Breast epithelium (tissue), 4 donors: ENCODE data around the gene CNOT8. TPM values are rescaled to one million over a fixed set of nuclear protein-coding genes. Genes with fewer than 3 reads are reported as not detected.
"Not testable (repeated sequence)": the region's sequence is repeated elsewhere in the genome, so short reads cannot be mapped to it uniquely, and the experiment has no call there.

Source experiments
- DNase-seq, 2 donors: peaks; one replicate each; pipeline ENCODE4 v3.0.0-alpha.2; 2019; ENCODE audit warnings: low spot score in 2 of 2
- H3K27ac ChIP-seq, 2 donors: fragments of 200-600 bp; sonication (generic) in 1 of 2; one replicate each; pipeline ENCODE4 v1.5.1; 2016 to 2019; ENCODE audit warnings: mild to moderate bottlenecking in 1 of 2
- H3K27me3 ChIP-seq, 2 donors: fragments of 200-600 bp; sonication (generic) in 1 of 2; one replicate each; pipeline versions ENCODE4 v1.5.1 to v1.6.0; 2017 to 2019; ENCODE audit warnings: control low read depth in 1 of 2, mild to moderate bottlenecking in 1 of 2
- H3K36me3 ChIP-seq: fragments of 200-600 bp; one replicate; pipeline ENCODE4 v1.5.1; 2019
- H3K4me1 ChIP-seq, 2 donors: fragments of 200-600 bp; sonication (generic); one replicate each; pipeline ENCODE4 v1.5.1; 2016 to 2019; ENCODE audit warnings: control low read depth in 1 of 2
- H3K4me3 ChIP-seq, 3 donors: fragments of 200-600 bp; sonication (generic); 1 replicate in 2 of 3; 2 replicates in 1 of 3; pipeline ENCODE4 v1.5.1; 2016 to 2019; ENCODE audit warnings: mild to moderate bottlenecking in 3 of 3, moderate library complexity in 2 of 3
- H3K9me3 ChIP-seq, 2 donors: fragments of 200-600 bp; sonication (generic) in 1 of 2; one replicate each; pipeline ENCODE4 v1.5.1; 2016 to 2019; ENCODE audit warnings: control low read depth in 1 of 2
- CTCF ChIP-seq, 3 donors: fragments of 450-650 bp; IDR thresholded peaks; one replicate each; pipeline ENCODE4 v1.5.1; 2016 to 2017; ENCODE audit warnings: antibody characterized with exemption in 3 of 3, mild to moderate bottlenecking in 3 of 3, moderate library complexity in 3 of 3
- POLR2A ChIP-seq: fragments of 450-650 bp; IDR thresholded peaks from one replicate; pipeline ENCODE4 v1.6.1; 2016; ENCODE audit warnings: antibody characterized with exemption, mild to moderate bottlenecking, moderate library complexity
- POLR2AphosphoS5 ChIP-seq, 3 donors: sonication (generic); formaldehyde crosslinking; IDR thresholded peaks; one replicate each; pipeline ENCODE4 v1.6.1; 2017; ENCODE audit warnings: antibody characterized with exemption in 3 of 3
- intact Hi-C: fragments of 100-400 bp; cut with DNase I; formaldehyde crosslinking; loops from one replicate; pipeline ENCODE4 v1.15.1; 2023; ENCODE audit warnings: low total_unique reads
- total RNA-seq, 3 donors: library from RNA; depleted of rRNA; stranded (reverse); fragments of >200 nt; gene quantifications; one replicate each; pipeline ENCODE4 v1.1.0, GENCODE V29; 2016

Gene CNOT8
- total RNA-seq, 3 donors from 2014 or later: 78.7 to 180 (median 84.7) TPM

DNA sequence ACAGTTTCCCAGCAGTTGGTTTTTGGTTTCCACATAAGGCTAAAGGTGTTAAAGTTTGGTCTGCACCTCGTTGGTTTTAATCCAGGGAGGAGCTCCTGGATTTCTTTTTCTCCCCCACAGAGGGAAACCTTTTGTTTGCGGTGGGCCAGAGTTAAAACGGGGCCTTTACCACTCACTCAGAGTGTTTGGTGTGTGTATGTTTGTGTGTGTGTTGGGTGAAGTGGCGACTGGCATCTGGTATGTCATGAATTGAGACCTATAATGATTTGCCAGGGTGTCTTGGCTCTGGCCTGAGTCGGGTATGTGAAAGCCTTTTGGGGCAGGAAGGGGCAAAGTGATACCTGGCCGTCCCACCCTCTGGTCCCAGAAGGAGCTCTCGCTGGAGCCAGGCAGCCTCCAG is 38.9 kb upstream of the CNOT8 start:
- H3K27ac ChIP-seq: peak overlapping the region in 1 of 2 donors; percentile 36
- intact Hi-C loops: no loop called here

GRCh38 chr5:154820383-154820782 is 38.0 kb upstream of the CNOT8 start:
- H3K27ac ChIP-seq: no peak overlapping the region
- H3K4me1 ChIP-seq: no peaks in the 10 kb centered on the region
- no peak for DNase-seq
- intact Hi-C loops: no loop called here
- no peak for TF ChIP-seq CTCF (IDR thresholded peaks at IDR 0.05)
- TF ChIP-seq POLR2A: no peak
- no peak for TF ChIP-seq POLR2AphosphoS5 (IDR thresholded peaks at IDR 0.05)
- peaks cover 5% of the 10 kb centered on the region for H3K36me3 ChIP-seq
- H3K27me3 ChIP-seq: no peaks in the 10 kb centered on the region
- H3K9me3 ChIP-seq: no peaks in the 10 kb centered on the region
- H3K4me3 ChIP-seq: no peak overlapping the region

More for the DNA sequence above, 38.9 kb upstream of the CNOT8 start:
- DNase-seq: no peak
- TF ChIP-seq POLR2A (no peak), POLR2AphosphoS5 (IDR thresholded peaks at IDR 0.05) (no peak)
- peaks cover 5% of the 10 kb centered on the region for H3K36me3 ChIP-seq
- H3K9me3 ChIP-seq: no peaks in the 10 kb centered on the region
- no peaks in the 10 kb centered on the region for H3K27me3 ChIP-seq
- no peak overlapping the region for H3K4me3 ChIP-seq
- H3K4me1 ChIP-seq: no peaks in the 10 kb centered on the region

DNA sequence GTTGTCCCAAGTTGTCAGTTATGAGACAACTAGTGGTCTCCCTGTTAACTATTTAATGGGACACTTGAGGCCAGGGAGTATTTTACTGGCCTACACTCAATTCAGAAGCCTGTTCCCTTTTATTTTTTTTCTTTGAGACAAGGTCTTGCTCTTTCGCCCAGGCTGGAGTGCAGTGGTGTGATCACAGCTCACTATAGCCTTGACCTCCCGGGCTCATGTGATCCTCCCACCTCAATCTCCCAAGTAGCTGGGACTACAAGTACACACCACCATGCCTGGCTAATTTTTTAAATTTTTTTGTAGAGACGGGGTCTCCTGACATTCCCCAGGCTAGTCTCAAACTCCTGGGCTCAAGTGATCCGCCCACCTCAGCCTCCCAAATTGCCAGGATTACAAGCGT is 35.5 kb upstream of the CNOT8 start:
- H3K4me1 ChIP-seq, H3K27me3 ChIP-seq, intact Hi-C loops, H3K36me3 ChIP-seq, DNase-seq, H3K4me3 ChIP-seq, H3K9me3 ChIP-seq: not testable (repeated sequence)
- H3K27ac ChIP-seq: peak overlapping the region in 1 of 2 donors; percentile 8

- no peak for DNase-seq
- H3K27ac ChIP-seq: peak overlapping the region in 1 of 2 donors; percentile 8
- H3K4me1 ChIP-seq: no peaks in the 10 kb centered on the region
- no peaks in the 10 kb centered on the region for H3K9me3 ChIP-seq
- H3K27me3 ChIP-seq: no peaks in the 10 kb centered on the region
- no peak overlapping the region for H3K4me3 ChIP-seq
- peaks cover 5% of the 10 kb centered on the region for H3K36me3 ChIP-seq
- intact Hi-C loops: no loop called here
- TF ChIP-seq POLR2AphosphoS5 (IDR thresholded peaks at IDR 0.05): no peak
- no peak for TF ChIP-seq POLR2A
- TF ChIP-seq CTCF (IDR thresholded peaks at IDR 0.05): no peak
Observed at GRCh38 chr5:154823605-154824004, 34.8 kb upstream of the CNOT8 start.

DNA sequence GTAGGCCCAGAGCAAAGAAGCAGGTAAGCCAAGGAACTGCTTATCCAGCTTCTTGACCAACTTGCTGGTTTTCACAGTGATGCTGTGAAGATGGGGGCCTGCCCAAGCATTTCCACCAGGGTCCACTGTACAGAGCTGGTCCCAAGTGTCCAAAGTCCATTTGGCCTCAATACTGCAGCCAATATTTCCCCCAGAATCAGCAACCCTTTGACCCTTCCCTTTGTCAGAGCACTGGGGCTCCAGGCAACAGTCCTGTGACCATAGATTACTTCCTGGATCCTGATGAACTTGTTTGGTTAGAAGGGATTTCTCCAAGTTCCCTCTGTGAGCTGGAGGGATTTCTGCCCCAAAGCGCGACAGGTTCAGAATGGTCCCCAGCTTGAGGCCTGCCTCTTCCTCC is 34.4 kb upstream of the CNOT8 start:
- H3K36me3 ChIP-seq: peaks cover 5% of the 10 kb centered on the region
- no peaks in the 10 kb centered on the region for H3K4me1 ChIP-seq
- H3K9me3 ChIP-seq: no peaks in the 10 kb centered on the region
- no peak for TF ChIP-seq CTCF (IDR thresholded peaks at IDR 0.05)
- TF ChIP-seq POLR2A: no peak
- TF ChIP-seq POLR2AphosphoS5 (IDR thresholded peaks at IDR 0.05): no peak
- no peak for DNase-seq
- intact Hi-C loops: no loop called here
- no peak overlapping the region for H3K4me3 ChIP-seq
- no peak overlapping the region for H3K27ac ChIP-seq
- H3K27me3 ChIP-seq: no peaks in the 10 kb centered on the region

DNA sequence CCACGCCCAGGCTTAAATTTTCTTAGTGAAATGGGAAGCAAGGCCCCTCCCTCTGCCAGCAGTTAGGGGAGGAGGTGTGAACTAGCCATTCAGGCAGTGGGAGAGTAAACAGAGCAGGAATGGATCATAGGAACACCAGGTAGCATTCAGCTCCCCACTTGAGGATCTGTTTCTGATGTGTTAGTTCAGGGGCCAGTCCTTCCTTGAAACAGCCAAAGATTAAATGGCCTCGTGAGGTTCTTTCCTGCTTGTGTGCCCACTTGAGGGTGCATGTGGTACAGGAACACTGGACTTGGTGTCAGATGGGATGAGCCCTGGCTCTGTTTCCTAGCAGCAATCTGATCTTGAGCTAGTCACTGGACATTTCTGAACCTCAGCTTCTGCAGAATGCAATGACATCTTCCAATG is 29.2 kb upstream of the CNOT8 start:
- Histone ChIP-seq H3K9me3 (no peaks in the 10 kb centered on the region), H3K27ac (peak overlapping the region; percentile 84 to 87), H3K4me3 (no peak overlapping the region), H3K36me3 (no peaks in the 10 kb centered on the region), H3K27me3 (no peaks in the 10 kb centered on the region), H3K4me1 (no peaks in the 10 kb centered on the region)
- TF ChIP-seq POLR2AphosphoS5 (IDR thresholded peaks at IDR 0.05) (no peak), POLR2A (no peak), CTCF (IDR thresholded peaks at IDR 0.05) (no peak)
- DNase-seq: no peak
- intact Hi-C loops: no loop called here
